ENCODE measurements around the gene PEX11A. TPM values are rescaled to one million over a fixed set of nuclear protein-coding genes. Genes with fewer than 3 reads are reported as not detected.

Gene PEX11A
- total RNA-seq, 2 experiments from 2014 or later = 2.4 to 2.8 TPM

GRCh38 chr15:89647191-89647851 lies 43.2 kb downstream of the PEX11A start:
- no peak overlapping the region for H3K27ac Mint-ChIP-seq
- no peaks in the 10 kb centered on the region for H3K9me3 Mint-ChIP-seq

GRCh38 chr15:89646416-89647141 lies 44.0 kb downstream of the PEX11A start:
- no peak overlapping the region for H3K4me3 Mint-ChIP-seq
- H3K36me3 Mint-ChIP-seq (ENCODE audit: low read depth) = no peaks in the 10 kb centered on the region
- POLR2A ChIA-PET = no interaction called here
- no peaks in the 10 kb centered on the region for H3K4me1 Mint-ChIP-seq
- DNase-seq = no peak
- H3K27ac Mint-ChIP-seq = no peak overlapping the region
- no peaks in the 10 kb centered on the region for H3K9me3 Mint-ChIP-seq
- no peaks in the 10 kb centered on the region for H3K27me3 Mint-ChIP-seq
- CTCF ChIA-PET = interaction anchor here (0.6 to 1.5 kb wide), 2 partner anchors 11 to 64 kb away, joined by 4 to 5 read pairs; no protein-coding TSS in a partner anchor

More at GRCh38 chr15:89647191-89647851, 43.2 kb downstream of the PEX11A start:
- ChIA-PET CTCF (interaction anchor here (0.6 to 1.1 kb wide), 4 partner anchors 11 to 526 kb away, joined by 3 to 9 read pairs (median 3); no protein-coding TSS in a partner anchor), POLR2A (no interaction called here)
- H3K36me3 Mint-ChIP-seq (ENCODE audit: low read depth) = no peaks in the 10 kb centered on the region
- H3K27me3 Mint-ChIP-seq = peaks cover 4% of the 10 kb centered on the region
- peak; percentile 70 for DNase-seq
- no peak overlapping the region for H3K4me3 Mint-ChIP-seq
- H3K4me1 Mint-ChIP-seq = no peaks in the 10 kb centered on the region

GRCh38 chr15:89645680-89646079 lies 44.9 kb downstream of the PEX11A start:
- POLR2A ChIA-PET = interaction anchor here (0.7 kb wide), 1 partner anchor 9 kb away, joined by 3 read pairs; no protein-coding TSS in a partner anchor
- no peaks in the 10 kb centered on the region for H3K4me1 Mint-ChIP-seq
- no peak overlapping the region for H3K4me3 Mint-ChIP-seq
- no peak for DNase-seq
- no peaks in the 10 kb centered on the region for H3K27me3 Mint-ChIP-seq
- no peak overlapping the region for H3K27ac Mint-ChIP-seq
- H3K9me3 Mint-ChIP-seq = no peaks in the 10 kb centered on the region
- H3K36me3 Mint-ChIP-seq (ENCODE audit: low read depth) = no peaks in the 10 kb centered on the region
- CTCF ChIA-PET = interaction anchor here (0.6 to 1.5 kb wide), 2 partner anchors 12 to 63 kb away, joined by 4 to 5 read pairs; no protein-coding TSS in a partner anchor

GRCh38 chr15:89642106-89642505 lies 48.4 kb downstream of the PEX11A start:
- Mint-ChIP-seq H3K4me3 (no peak overlapping the region), H3K36me3 (ENCODE audit: low read depth) (no peaks in the 10 kb centered on the region), H3K27ac (no peak overlapping the region), H3K4me1 (no peaks in the 10 kb centered on the region), H3K27me3 (no peaks in the 10 kb centered on the region), H3K9me3 (peaks cover 2% of the 10 kb centered on the region)
- DNase-seq = no peak
- ChIA-PET POLR2A (no interaction called here), CTCF (no interaction called here)

GRCh38 chr15:89641053-89641452 lies 49.5 kb downstream of the PEX11A start:
- CTCF ChIA-PET = no interaction called here
- no peak overlapping the region for H3K4me3 Mint-ChIP-seq
- H3K27me3 Mint-ChIP-seq = no peaks in the 10 kb centered on the region
- no peaks in the 10 kb centered on the region for H3K4me1 Mint-ChIP-seq
- no peaks in the 10 kb centered on the region for H3K36me3 Mint-ChIP-seq (ENCODE audit: low read depth)
- DNase-seq = no peak
- peaks cover 2% of the 10 kb centered on the region for H3K9me3 Mint-ChIP-seq
- POLR2A ChIA-PET = no interaction called here
- no peak overlapping the region for H3K27ac Mint-ChIP-seq

- Mint-ChIP-seq H3K4me1 (no peaks in the 10 kb centered on the region), H3K4me3 (no peak overlapping the region), H3K36me3 (ENCODE audit: low read depth) (no peaks in the 10 kb centered on the region), H3K9me3 (peaks cover 2% of the 10 kb centered on the region), H3K27me3 (no peaks in the 10 kb centered on the region), H3K27ac (no peak overlapping the region)
- ChIA-PET POLR2A (no interaction called here), CTCF (no interaction called here)
- DNase-seq = no peak
Observed at GRCh38 chr15:89640245-89640644, 50.3 kb downstream of the PEX11A start.

- no peaks in the 10 kb centered on the region for H3K27me3 Mint-ChIP-seq
- ChIA-PET POLR2A (no interaction called here), CTCF (no interaction called here)
- peaks cover 19% of the 10 kb centered on the region for H3K36me3 Mint-ChIP-seq (ENCODE audit: low read depth)
- no peaks in the 10 kb centered on the region for H3K4me1 Mint-ChIP-seq
- H3K9me3 Mint-ChIP-seq = peaks cover 3% of the 10 kb centered on the region
- no peak for DNase-seq
- H3K27ac Mint-ChIP-seq = no peak overlapping the region
- no peak overlapping the region for H3K4me3 Mint-ChIP-seq
Observed at GRCh38 chr15:89633585-89633984, 57.0 kb downstream of the PEX11A start.

- ChIA-PET CTCF (no interaction called here), POLR2A (no interaction called here)
- no peaks in the 10 kb centered on the region for H3K4me1 Mint-ChIP-seq
- no peak overlapping the region for H3K4me3 Mint-ChIP-seq
- DNase-seq = no peak
- no peak overlapping the region for H3K27ac Mint-ChIP-seq
- peaks cover 22% of the 10 kb centered on the region for H3K36me3 Mint-ChIP-seq (ENCODE audit: low read depth)
- H3K27me3 Mint-ChIP-seq = no peaks in the 10 kb centered on the region
- peaks cover 3% of the 10 kb centered on the region for H3K9me3 Mint-ChIP-seq
Observed at GRCh38 chr15:89632563-89633430, 57.8 kb downstream of the PEX11A start.

- POLR2A ChIA-PET = no interaction called here
- Mint-ChIP-seq H3K4me1 (no peaks in the 10 kb centered on the region), H3K36me3 (ENCODE audit: low read depth) (peaks cover 31% of the 10 kb centered on the region), H3K27me3 (no peaks in the 10 kb centered on the region), H3K9me3 (peaks cover 3% of the 10 kb centered on the region), H3K4me3 (no peak overlapping the region), H3K27ac (no peak overlapping the region)
- no peak for DNase-seq
- CTCF ChIA-PET = no interaction called here
Observed at GRCh38 chr15:89631902-89632264, 58.7 kb downstream of the PEX11A start.

Other genes starting within 250 kb of the PEX11A start
- not detected for gene RHCG, start 194.2 kb downstream of the PEX11A start, total RNA-seq
- gene TICRR, start 115.3 kb downstream of the PEX11A start, total RNA-seq = 10 to 100 TPM; 18.2 to 18.5 TPM
- gene KIF7, start 35.3 kb downstream of the PEX11A start, total RNA-seq = under 1 TPM; 0.13 to 0.15 TPM
- gene PLIN1, start 11.4 kb downstream of the PEX11A start, total RNA-seq = under 1 TPM; 0.08 to 0.15 TPM
- not detected for gene WDR93, start 57 bp upstream of the PEX11A start, total RNA-seq
- gene MESP1, start 60.5 kb upstream of the PEX11A start, total RNA-seq = 1 to 10 TPM; 3.2 to 3.5 TPM
- not detected for gene MESP2, start 85.6 kb upstream of the PEX11A start, total RNA-seq
- gene ANPEP, start 124.1 kb upstream of the PEX11A start, total RNA-seq = 1 to 10 TPM; 3.7 to 4.0 TPM
- gene AP3S2, start 203.2 kb upstream of the PEX11A start, total RNA-seq = 10 to 100 TPM; 28.3 to 30.3 TPM
- not detected for gene ARPIN, start 222.2 kb upstream of the PEX11A start, total RNA-seq